M059J (cell line): ENCODE data around the gene NR6A1. TPM values are rescaled to one million over a fixed set of nuclear protein-coding genes. Genes with fewer than 3 reads are reported as not detected.

Experiments
- DNase-seq: peaks from one replicate; pipeline ENCODE4 v3.0.0-alpha.2; 2012; ENCODE audit warnings: low read depth
- total RNA-seq: library from RNA; depleted of rRNA; stranded (reverse); fragments of >200 nt; shearing (Covaris generic); gene quantifications from 2 replicates; pipeline ENCODE4 v1.2.3, GENCODE V29; 2014

The NR6A1 gene
- total RNA-seq, 1 experiment from 2014 or later = 1.4 TPM

GRCh38 chr9:124693403-124693802 lies 77.7 kb downstream of the NR6A1 start:
- DNase-seq = no peak

GRCh38 chr9:124688238-124688904 lies 82.7 kb downstream of the NR6A1 start:
- DNase-seq = no peak

DNA sequence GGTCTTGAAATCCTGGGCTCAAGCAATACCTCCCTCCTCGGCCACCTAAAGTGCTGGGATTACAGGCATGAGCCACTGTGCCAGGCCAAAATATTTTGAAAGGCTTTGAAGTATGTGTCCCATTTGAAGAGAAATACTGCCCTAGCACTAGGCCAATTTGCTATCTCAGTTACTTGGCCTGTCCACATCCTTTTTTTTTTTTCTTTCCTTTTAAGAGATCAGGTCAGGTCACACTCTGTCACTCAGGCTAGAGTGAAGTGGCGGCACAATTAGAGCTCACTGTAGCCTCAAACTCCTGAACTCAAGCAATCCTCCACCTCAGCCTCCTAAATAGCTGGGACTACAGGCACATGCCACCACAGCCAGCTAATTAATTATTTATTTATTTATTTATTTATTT lies 84.2 kb downstream of the NR6A1 start:
- no peak for DNase-seq

DNA sequence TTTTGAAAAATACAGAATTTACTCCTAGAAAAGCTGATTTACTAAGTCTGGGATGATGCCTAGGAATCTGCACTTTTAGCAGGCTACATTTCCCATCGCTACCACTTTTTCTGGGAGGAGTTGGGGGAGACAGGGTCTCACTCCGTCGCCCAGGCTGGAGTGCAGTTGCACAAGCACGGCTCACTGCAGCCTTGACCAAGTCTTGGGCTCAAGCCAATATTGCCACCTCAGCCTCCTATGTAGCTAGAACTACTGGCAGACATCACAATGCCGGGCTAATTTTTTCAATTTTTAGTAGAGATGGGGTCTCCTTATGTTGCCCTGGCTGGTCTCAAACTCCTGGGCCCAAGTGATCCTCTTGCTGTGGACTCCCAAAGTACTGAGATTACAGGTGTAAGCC lies 85.9 kb downstream of the NR6A1 start:
- no peak for DNase-seq

- DNase-seq = no peak
Observed at GRCh38 chr9:124684169-124684568, 86.9 kb downstream of the NR6A1 start.

- DNase-seq = no peak
Observed at GRCh38 chr9:124683043-124683442, 88.1 kb downstream of the NR6A1 start.

DNA sequence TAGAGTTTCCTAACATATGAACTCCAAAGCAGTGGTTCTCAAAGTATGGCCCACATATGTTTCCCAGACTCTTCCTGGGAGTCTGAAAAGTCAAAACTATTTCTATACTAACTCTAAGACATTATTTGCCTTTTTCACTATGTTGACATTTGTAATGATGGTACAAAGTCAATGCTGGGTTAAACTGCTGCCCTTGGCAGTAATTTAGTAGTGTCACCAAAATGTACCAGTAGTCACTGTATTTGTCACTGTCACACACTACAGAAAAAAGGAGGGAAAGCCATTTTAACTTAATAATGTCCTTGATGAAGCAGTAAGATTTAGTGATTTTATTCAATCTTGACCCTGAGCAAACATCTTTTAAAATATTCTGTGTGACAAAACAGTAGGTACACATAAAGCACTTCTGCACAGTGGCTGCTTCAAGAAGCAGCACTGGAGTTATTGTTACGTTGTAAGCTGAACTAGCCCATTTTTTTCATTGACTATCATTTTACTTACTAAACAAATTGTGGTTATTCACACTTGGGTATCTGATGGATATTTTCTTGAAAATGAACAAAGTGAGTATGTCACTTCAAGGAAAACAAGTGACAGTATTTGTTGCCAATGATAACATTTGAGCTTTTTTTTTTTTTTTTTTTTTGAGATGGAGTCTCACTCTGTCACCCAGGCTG lies 90.3 kb downstream of the NR6A1 start:
- DNase-seq = no peak

- no peak for DNase-seq
Observed at GRCh38 chr9:124680049-124680448, 91.1 kb downstream of the NR6A1 start.

GRCh38 chr9:124676159-124676551 lies 95.0 kb downstream of the NR6A1 start:
- no peak for DNase-seq

- DNase-seq = no peak
Observed at GRCh38 chr9:124675261-124676158, 95.6 kb downstream of the NR6A1 start.

DNA sequence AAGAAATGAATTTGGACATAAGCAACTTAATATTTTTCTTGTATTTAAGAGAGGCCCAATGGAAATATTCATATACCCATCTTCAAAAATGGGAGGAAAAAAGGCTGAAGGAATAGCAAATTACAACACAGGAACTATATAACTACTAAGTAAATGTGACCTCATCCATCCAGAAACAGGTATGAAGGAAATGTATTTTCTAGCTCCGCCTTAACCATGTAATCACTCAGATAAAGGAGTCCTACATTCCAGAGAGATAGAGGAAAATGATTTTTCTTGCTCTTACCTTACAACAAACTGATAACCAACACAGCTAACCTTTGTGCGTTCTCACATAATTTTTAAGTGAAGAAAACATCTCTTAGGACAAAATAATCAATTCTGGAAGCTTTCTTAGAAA lies 96.5 kb downstream of the NR6A1 start:
- no peak for DNase-seq

- DNase-seq = peak; percentile 76
Observed at GRCh38 chr9:124673063-124673462, 98.0 kb downstream of the NR6A1 start.

DNA sequence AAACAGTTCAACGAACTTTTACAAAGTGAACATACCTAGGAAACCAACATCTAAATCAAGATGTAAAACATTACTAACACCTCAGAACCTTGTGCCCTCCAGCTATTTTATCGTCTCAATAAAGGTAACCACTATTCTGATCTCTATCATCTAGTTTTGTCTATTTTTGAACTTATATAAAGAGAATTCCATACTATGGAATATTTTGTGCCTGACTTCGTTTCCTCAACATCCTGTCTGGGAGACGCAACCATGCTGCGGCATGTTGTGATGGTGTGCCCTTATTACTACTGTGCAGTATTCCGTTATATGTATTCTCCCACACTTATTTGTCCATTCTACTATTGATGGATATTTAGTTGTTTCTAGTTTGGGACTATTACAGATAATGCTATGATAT lies 99.2 kb downstream of the NR6A1 start:
- peak; percentile 39 for DNase-seq

GRCh38 chr9:124666642-124667041 lies 104.5 kb downstream of the NR6A1 start:
- no peak for DNase-seq

DNA sequence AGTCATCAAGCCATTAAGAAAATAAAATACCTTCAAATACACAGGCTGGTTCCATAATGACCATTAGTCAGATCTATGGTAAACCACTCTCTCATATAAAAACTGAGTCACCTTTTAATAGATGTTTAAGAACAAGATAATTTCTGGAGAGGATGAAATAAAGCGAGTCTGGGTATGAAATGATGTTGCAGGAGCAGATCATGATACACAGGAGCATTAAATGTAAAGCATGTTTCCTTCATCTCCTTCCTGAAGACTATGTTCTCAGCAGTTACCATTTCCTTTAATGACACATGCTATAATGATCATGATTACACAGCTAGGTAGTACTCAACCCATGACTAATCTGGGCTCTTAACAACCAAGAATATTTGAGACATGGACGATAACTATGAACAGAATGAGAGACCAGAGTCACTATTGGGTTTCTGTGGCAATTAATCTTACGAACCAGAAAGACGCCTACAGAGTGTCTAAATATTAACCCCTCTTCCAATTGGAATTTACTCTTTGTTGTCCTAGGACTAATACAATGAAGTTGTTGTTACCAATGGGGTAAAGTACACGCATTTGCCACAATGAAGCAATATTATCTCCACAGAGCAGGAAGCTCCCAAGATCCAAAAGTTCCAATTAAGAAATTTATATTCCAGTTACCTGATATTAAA lies 105.6 kb downstream of the NR6A1 start:
- peak; percentile 89 for DNase-seq

DNA sequence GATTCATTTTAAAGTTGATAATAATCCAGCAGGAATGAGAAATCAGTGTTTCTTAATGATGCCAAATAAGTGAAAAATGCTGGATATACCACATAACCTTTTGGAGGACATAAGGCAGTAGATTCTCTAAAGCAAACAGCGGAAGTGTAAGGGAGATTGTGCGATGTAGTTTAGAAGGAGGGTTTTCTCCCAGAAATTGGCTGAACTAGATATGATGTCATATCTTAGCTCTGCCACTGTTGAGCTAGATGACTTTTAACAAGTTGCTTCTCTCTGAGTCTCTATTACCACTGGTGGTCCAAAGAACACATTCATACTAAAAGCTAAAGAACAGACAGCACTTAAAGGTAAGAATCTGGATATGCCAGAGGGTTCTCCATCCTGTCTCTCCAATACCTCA lies 107.0 kb downstream of the NR6A1 start:
- peak; percentile 28 for DNase-seq

DNA sequence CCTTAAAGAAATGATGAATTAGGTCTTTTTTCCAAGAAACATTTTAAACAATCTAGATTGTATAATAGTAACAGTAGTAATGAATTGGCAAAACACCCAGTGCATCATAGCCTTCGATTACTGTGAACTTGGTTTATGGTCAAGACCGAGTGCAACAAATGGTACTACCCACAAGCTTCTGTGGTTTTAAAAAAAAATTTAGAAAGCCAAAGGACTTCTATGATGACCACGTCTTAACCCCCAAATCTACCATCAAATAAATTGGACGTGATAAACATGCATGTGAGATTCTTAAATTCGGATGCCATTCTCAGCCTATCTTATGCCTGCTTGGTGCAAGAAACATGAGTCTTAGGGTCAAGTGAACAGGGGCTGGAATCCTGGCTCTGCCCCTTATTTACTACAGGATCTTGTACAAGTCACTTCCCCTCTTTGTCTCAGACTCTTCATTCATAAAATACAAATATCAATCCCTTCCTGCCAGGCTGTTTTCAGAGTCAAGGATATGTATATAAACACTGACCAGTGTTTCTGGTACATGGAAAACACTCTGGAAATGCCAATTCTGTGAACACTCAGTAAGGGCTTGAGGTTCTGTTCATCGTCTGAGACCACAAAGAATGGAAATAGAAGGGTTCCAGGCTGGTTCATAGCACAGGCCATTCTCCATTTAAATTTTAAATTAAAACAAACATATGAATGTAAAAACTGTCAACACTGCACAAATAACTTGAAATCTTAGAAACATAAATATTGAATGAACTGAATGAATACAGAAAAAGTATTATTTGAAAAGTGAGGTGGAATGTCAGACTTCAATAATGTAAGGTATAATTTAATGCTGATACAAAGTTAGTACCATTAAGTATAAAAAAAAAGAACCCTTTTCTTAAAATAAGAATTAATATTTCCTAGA lies 107.8 kb downstream of the NR6A1 start:
- DNase-seq = peak; percentile 59

GRCh38 chr9:124662561-124662960 lies 108.5 kb downstream of the NR6A1 start:
- DNase-seq = no peak

GRCh38 chr9:124661271-124661670 lies 109.8 kb downstream of the NR6A1 start:
- DNase-seq = peak; percentile 20

GRCh38 chr9:124660341-124660801 lies 110.7 kb downstream of the NR6A1 start:
- DNase-seq = peak; percentile 76
